NCI-H226 (cell line): ENCODE measurements around the gene ASPHD1.
"Not testable (repeated sequence)": the region's sequence is repeated elsewhere in the genome, so short reads cannot be mapped to it uniquely, and the experiment has no call there.

Experiments
- DNase-seq: peaks from one replicate; pipeline ENCODE4 v3.0.0-alpha.2; 2015

The ASPHD1 gene

GRCh38 chr16:29900102-29900887, at the start of gene ASPHD1:
Gene ASPHD1, plus strand, starts transcription at chr16:29900488. Its CDS starts 484 bp downstream, at chr16:29900972.
- peak; percentile 98 for DNase-seq

- no peak for DNase-seq
These were observed 49.3 kb upstream of the ASPHD1 start for GRCh38 chr16:29850998-29851397.

GRCh38 chr16:29852654-29853053, 47.6 kb upstream of the ASPHD1 start:
- no peak for DNase-seq

- no peak for DNase-seq
These were observed 45.7 kb upstream of the ASPHD1 start for GRCh38 chr16:29854520-29855100.

GRCh38 chr16:29857133-29857760, 43.0 kb upstream of the ASPHD1 start:
- DNase-seq: no peak

GRCh38 chr16:29858149-29858849, 42.0 kb upstream of the ASPHD1 start:
- DNase-seq: no peak

GRCh38 chr16:29858974-29859373, 41.3 kb upstream of the ASPHD1 start:
- DNase-seq: no peak

- DNase-seq: no peak
These were observed 40.1 kb upstream of the ASPHD1 start for GRCh38 chr16:29860218-29860617.

- DNase-seq: no peak
These were observed 37.9 kb upstream of the ASPHD1 start for GRCh38 chr16:29862383-29862883.

GRCh38 chr16:29862884-29863668, 37.2 kb upstream of the ASPHD1 start, which contains the start of gene CDIPT:
Gene CDIPT, minus strand, starts transcription at chr16:29863226. Its CDS starts 369 bp downstream, at chr16:29862857.
- peak; percentile 88 for DNase-seq

GRCh38 chr16:29863669-29863984, 36.7 kb upstream of the ASPHD1 start:
- no peak for DNase-seq

- no peak for DNase-seq
These were observed 36.1 kb upstream of the ASPHD1 start for GRCh38 chr16:29864205-29864604.

GRCh38 chr16:29868396-29869009, 31.8 kb upstream of the ASPHD1 start:
- DNase-seq: no peak

- not testable (repeated sequence) for DNase-seq
These were observed 31.2 kb upstream of the ASPHD1 start for GRCh38 chr16:29869067-29869466.

- DNase-seq: no peak
These were observed 28.3 kb upstream of the ASPHD1 start for GRCh38 chr16:29871822-29872546.

GRCh38 chr16:29873319-29873718, 27.0 kb upstream of the ASPHD1 start:
- no peak for DNase-seq

GRCh38 chr16:29875206-29875605, 25.1 kb upstream of the ASPHD1 start:
- DNase-seq: no peak

GRCh38 chr16:29876217-29876593, 24.1 kb upstream of the ASPHD1 start:
- no peak for DNase-seq

- DNase-seq: no peak
These were observed 23.6 kb upstream of the ASPHD1 start for GRCh38 chr16:29876594-29877249.

- no peak for DNase-seq
These were observed 22.9 kb upstream of the ASPHD1 start for GRCh38 chr16:29877266-29877961.
